Mucosa of descending colon (tissue), 3 donors: ENCODE data around the gene CD69. TPM values are rescaled to one million over a fixed set of nuclear protein-coding genes. Genes with fewer than 3 reads are reported as not detected.

Experiments
- ATAC-seq: fragments of 200-7000 bp; cut with Tn5 transposase; one replicate; pipeline ENCODE4 v1.9.1; 2020; ENCODE audit warnings: mild to moderate bottlenecking, moderate library complexity
- DNase-seq, 3 donors: peaks; one replicate each; pipeline ENCODE4 v3.0.0-alpha.2; 2020
- H3K36me3 ChIP-seq: fragments of 200-600 bp; one replicate; pipeline ENCODE4 v1.8.0; 2021; ENCODE audit warnings: low read depth, mild to moderate bottlenecking
- H3K4me1 ChIP-seq: fragments of 200-600 bp; one replicate; pipeline ENCODE4 v1.8.0; 2021; ENCODE audit warnings: low read depth, mild to moderate bottlenecking
- H3K4me3 ChIP-seq: fragments of 200-600 bp; one replicate; pipeline ENCODE4 v1.8.0; 2021; ENCODE audit warnings: mild to moderate bottlenecking
- H3K9me3 ChIP-seq: fragments of 200-600 bp; one replicate; pipeline ENCODE4 v1.8.0; 2021; ENCODE audit warnings: mild to moderate bottlenecking
- intact Hi-C, 2 donors: fragments of 100-400 bp; cut with DNase I in 1 of 2; cut with micrococcal nuclease in 1 of 2; formaldehyde crosslinking; loops; one replicate each; pipeline versions ENCODE4 v1.11.0 to v1.11.1; 2022; cut with DNase I, micrococcal nuclease
- total RNA-seq, 3 donors: library from RNA; stranded (reverse); fragmentation: NEBNext Ultra II Directional in 2 of 3; extraction: Animal tissue kit (Norgen Biotek cat#: 25700) in 2 of 3; gene quantifications; one replicate each; pipeline versions ENCODE4 v1.2.1 to v1.2.4, GENCODE V29; 2021 to 2023
- TF ChIP-seq, protein P1 (sequence below): fragments of 200-600 bp; IDR thresholded peaks from one replicate; pipeline ENCODE4 v1.8.0; 2022; ENCODE audit warnings: antibody characterized with exemption, mild to moderate bottlenecking
- donor health status: DM: no; HTN: no; CAD: no; lungs with moderate emphysema.
- donor health status: DM: no; HTN: no; CAD: no.
- donor health status: DM: no; HTN: yes; CAD: no.

The CD69 gene
- total RNA-seq, 3 donors from 2014 or later, result 2.4 to 4.7 (median 3.2) TPM

DNA sequence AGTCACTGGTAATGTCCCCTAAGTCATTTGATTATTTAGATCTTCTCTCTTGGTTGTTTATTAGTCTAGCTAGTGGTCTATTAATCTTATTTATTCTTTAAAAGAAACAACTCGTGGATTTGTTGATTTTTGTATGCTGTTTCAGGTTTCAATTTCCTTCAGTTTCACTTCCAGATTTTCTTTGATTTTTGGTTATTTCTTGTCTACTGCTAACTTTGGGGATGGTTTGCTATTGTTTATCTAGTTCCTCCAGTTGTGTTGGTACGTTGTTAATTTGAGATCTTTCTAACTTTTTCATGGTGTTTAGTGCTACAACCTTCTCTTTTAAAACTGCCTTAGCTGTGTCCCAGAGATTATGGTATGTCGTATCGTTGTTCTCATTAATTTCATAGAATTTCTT lies 18.5 kb upstream of the CD69 start:
- Histone ChIP-seq H3K36me3 (no peaks in the 10 kb centered on the region), H3K4me3 (no peak overlapping the region), H3K9me3 (no peaks in the 10 kb centered on the region), H3K4me1 (peaks cover 10% of the 10 kb centered on the region)
- DNase-seq (no peak), ATAC-seq (no peak)
- intact Hi-C loops, result no loop called here
- TF ChIP-seq, protein P1, sequence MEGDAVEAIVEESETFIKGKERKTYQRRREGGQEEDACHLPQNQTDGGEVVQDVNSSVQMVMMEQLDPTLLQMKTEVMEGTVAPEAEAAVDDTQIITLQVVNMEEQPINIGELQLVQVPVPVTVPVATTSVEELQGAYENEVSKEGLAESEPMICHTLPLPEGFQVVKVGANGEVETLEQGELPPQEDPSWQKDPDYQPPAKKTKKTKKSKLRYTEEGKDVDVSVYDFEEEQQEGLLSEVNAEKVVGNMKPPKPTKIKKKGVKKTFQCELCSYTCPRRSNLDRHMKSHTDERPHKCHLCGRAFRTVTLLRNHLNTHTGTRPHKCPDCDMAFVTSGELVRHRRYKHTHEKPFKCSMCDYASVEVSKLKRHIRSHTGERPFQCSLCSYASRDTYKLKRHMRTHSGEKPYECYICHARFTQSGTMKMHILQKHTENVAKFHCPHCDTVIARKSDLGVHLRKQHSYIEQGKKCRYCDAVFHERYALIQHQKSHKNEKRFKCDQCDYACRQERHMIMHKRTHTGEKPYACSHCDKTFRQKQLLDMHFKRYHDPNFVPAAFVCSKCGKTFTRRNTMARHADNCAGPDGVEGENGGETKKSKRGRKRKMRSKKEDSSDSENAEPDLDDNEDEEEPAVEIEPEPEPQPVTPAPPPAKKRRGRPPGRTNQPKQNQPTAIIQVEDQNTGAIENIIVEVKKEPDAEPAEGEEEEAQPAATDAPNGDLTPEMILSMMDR, result no peak

DNA sequence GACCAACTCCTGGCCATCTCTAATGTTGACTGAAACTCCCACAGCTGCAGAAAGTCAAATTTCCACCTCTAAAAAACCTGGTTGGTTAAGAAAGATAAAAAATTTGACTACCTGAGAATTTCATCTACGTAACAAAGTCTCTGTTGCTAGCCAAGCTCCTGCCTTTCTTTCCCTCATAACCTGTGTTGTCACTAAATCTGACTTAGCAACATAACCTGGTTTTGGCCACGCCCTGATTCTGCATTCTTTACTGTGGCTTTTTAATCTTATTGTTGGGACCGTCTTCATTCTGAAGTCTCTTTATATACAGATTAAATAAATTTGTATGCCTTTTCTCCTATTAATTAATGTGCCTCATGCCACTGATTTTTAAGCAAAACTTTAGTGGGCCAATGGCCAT lies 16.1 kb upstream of the CD69 start:
- ATAC-seq, result no peak
- Histone ChIP-seq H3K36me3 (no peaks in the 10 kb centered on the region), H3K9me3 (no peaks in the 10 kb centered on the region), H3K4me1 (peaks cover 13% of the 10 kb centered on the region), H3K4me3 (no peak overlapping the region)
- intact Hi-C loops, result no loop called here
- DNase-seq, result no peak
- TF ChIP-seq, protein P1, result no peak

DNA sequence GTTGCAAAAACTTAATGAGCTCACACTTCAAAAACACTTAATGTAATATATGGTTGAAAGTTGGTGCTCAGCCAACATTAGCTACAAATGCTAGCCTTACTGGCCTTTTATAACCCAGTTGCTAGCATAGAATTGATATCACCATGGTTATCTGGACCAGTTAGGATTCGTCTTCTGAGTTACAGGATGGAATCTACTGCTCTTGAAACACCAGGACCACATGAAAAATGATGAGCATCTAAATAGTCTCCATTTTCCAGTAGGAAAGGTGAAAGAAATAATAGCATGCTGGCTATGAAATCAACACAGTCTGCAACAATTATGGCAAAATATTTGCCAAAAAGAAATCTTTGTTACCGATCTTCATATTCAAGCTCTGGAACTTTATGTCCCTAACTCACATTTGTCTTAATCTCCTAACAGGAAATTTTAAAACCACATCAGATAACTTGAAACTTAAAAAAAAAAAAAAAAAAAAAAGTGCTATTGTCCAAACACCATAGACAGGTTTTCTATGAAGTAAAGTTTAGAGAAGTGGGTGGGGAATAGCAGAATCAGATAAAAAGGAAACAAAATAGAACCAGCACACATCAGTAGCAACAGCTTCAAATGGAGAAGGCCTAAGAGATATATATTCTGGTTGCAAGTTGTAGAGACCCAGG lies 12.6 kb upstream of the CD69 start:
- DNase-seq (no peak), ATAC-seq (peak; percentile 42)
- H3K4me3 ChIP-seq, result no peak overlapping the region
- TF ChIP-seq, protein P1, result no peak
- H3K9me3 ChIP-seq, result no peaks in the 10 kb centered on the region
- intact Hi-C loops, result no loop called here
- H3K4me1 ChIP-seq, result peaks cover 13% of the 10 kb centered on the region
- H3K36me3 ChIP-seq, result no peaks in the 10 kb centered on the region

DNA sequence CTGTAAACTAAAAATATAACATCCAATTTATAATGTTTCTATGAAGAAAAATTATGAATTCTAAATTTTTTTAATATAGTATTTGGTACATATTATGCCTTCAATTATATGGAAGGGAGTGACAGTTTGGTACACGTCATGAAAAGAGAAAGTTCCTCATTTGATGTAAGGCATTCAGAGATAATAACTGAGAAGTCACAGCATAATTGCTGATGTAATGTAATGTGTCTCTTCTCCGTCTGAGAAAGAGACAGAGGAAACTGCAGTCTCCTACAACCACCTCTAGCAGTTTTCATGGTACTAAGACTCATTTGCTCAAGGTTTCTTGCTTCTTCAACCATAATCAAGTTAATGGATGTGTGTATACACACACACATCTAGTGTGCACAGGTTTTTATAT lies 2.3 kb upstream of the CD69 start:
- intact Hi-C loops, result no loop called here
- Histone ChIP-seq H3K4me3 (no peak overlapping the region), H3K4me1 (no peaks in the 10 kb centered on the region), H3K36me3 (no peaks in the 10 kb centered on the region), H3K9me3 (no peaks in the 10 kb centered on the region)
- TF ChIP-seq, protein P1, result no peak
- ATAC-seq (no peak), DNase-seq (no peak)

DNA sequence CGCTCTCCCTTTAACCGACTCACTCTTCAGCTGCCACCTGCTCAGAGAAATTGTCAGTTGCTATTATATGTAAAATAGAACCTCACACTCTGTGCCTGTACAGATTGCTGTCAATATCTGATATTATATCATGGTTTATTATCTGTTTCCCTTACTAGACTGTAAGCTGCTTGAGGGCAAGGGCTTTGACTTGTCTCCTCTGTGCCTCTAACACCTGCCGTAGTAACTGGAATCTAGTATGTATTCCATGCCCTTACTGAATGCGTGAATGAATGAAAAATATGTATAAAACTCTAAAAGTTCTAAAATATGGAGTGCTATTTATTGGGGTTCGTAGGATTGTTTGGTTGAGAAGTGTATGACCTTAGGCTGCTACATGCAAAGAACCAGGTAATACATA lies 1.7 kb upstream of the CD69 start:
- Histone ChIP-seq H3K9me3 (no peaks in the 10 kb centered on the region), H3K4me1 (no peaks in the 10 kb centered on the region), H3K36me3 (no peaks in the 10 kb centered on the region), H3K4me3 (no peak overlapping the region)
- ATAC-seq (no peak), DNase-seq (no peak)
- intact Hi-C loops, result no loop called here
- TF ChIP-seq, protein P1, result no peak

DNA sequence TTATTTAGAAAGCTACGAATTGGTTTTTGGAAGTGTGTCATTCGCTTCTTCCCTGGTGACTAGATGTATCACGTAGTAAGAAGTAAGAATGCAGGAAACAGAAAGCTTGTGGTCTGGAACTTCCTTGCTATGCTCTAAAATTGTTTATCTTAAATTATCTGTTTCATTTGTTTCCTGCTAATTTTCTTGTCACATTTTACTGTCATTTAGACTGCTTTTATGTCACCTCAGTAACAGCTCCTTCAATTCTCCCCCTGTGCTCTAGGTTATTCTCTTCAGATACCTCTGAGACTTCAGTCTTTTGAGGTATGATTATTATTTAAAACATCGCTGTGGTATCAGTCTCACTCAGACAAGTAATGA lies 699 bp upstream of the CD69 start:
- Histone ChIP-seq H3K4me3 (no peak overlapping the region), H3K4me1 (no peaks in the 10 kb centered on the region), H3K9me3 (no peaks in the 10 kb centered on the region), H3K36me3 (no peaks in the 10 kb centered on the region)
- intact Hi-C loops, result no loop called here
- ATAC-seq (peak; percentile 46), DNase-seq (no peak)
- TF ChIP-seq, protein P1, result no peak
